ENCODE measurements around the gene CDC20B. TPM values are rescaled to one million over a fixed set of nuclear protein-coding genes. Genes with fewer than 3 reads are reported as not detected.

Gene CDC20B
- total RNA-seq, 1 experiment from 2014 or later, result 0.26 TPM

DNA sequence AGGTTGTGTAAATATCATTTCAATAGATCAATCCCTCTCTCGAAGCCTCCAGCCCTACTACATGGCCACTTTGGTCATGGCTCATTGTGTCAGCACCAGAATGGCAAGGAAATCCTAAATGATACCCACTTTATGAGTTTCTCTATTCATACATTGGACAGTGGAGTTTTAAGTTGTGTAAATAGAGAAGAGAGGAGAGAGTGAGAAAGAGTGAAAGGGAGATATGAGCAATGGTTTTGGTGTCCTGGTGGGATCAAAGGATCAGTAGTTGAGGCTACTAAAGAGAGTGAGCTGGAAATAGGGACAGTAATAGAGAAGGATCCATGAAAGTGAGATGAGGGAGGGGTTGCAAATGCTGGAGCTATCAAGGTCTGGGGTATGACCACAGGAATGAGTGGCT lies 102.0 kb downstream of the CDC20B start:
- Histone ChIP-seq H3T11ph (ENCODE audit: low read length) (no peak overlapping the region), H3K56ac (ENCODE audit: insufficient read length, low read depth, low read length) (no peak overlapping the region), H3K4ac (ENCODE audit: low read depth, low read length) (no peak overlapping the region), H3K27me3 (ENCODE audit: insufficient read depth, low read length) (no peaks in the 10 kb centered on the region), H3K4me2 (ENCODE audit: insufficient read depth, insufficient read length, low read length) (no peak overlapping the region), H2BK5ac (ENCODE audit: insufficient read length, low read length) (no peak overlapping the region), H4K8ac (replicated peaks; ENCODE audit: insufficient read length, low read depth, low read length) (no peak overlapping the region), H3K23me2 (ENCODE audit: insufficient read length, low read depth, low read length, poor library complexity, severe bottlenecking) (no peaks in the 10 kb centered on the region), H3K79me1 (ENCODE audit: insufficient read depth, low read depth, low read length, poor library complexity, severe bottlenecking) (no peaks in the 10 kb centered on the region), H3K4me1 (ENCODE audit: insufficient read depth, low read length) (no peaks in the 10 kb centered on the region), H2AFZ (ENCODE audit: low read length) (no peak overlapping the region), H3K18ac (ENCODE audit: insufficient read length, low read depth, low read length) (no peak overlapping the region), H4K5ac (ENCODE audit: insufficient read length, low read depth, low read length) (no peak overlapping the region), H3K9me3 (ENCODE audit: control insufficient read depth, low read depth, low read length) (no peaks in the 10 kb centered on the region), H3K14ac (ENCODE audit: insufficient read depth, low read length) (no peak overlapping the region), H2BK20ac (ENCODE audit: low read depth, low read length, poor library complexity, severe bottlenecking) (no peak overlapping the region), H2BK12ac (ENCODE audit: insufficient read length, low read depth, low read length) (no peak overlapping the region), H2BK120ac (ENCODE audit: low read depth, low read length, poor library complexity, severe bottlenecking) (no peak overlapping the region), H2BK15ac (ENCODE audit: low read depth, low read length) (no peak overlapping the region), H3K79me2 (ENCODE audit: insufficient read depth, low read length) (no peaks in the 10 kb centered on the region), H3K23ac (ENCODE audit: insufficient read length, low read depth, low read length) (no peak overlapping the region), H4K20me1 (ENCODE audit: control insufficient read depth, insufficient read depth, insufficient read length) (no peaks in the 10 kb centered on the region), H2AK5ac (ENCODE audit: insufficient read length, low read length) (no peak overlapping the region), H4K91ac (ENCODE audit: insufficient read length, low read depth, low read length) (no peak overlapping the region), H3K9ac (ENCODE audit: extremely low read depth, insufficient read length, low read length) (no peak overlapping the region), H3K27ac (ENCODE audit: insufficient read length, low read depth, low read length) (no peak overlapping the region)
- TF ChIP-seq, protein P1, sequence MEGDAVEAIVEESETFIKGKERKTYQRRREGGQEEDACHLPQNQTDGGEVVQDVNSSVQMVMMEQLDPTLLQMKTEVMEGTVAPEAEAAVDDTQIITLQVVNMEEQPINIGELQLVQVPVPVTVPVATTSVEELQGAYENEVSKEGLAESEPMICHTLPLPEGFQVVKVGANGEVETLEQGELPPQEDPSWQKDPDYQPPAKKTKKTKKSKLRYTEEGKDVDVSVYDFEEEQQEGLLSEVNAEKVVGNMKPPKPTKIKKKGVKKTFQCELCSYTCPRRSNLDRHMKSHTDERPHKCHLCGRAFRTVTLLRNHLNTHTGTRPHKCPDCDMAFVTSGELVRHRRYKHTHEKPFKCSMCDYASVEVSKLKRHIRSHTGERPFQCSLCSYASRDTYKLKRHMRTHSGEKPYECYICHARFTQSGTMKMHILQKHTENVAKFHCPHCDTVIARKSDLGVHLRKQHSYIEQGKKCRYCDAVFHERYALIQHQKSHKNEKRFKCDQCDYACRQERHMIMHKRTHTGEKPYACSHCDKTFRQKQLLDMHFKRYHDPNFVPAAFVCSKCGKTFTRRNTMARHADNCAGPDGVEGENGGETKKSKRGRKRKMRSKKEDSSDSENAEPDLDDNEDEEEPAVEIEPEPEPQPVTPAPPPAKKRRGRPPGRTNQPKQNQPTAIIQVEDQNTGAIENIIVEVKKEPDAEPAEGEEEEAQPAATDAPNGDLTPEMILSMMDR (conservative IDR thresholded peaks at IDR 0.05), result no peak
- Mint-ChIP-seq H3K36me3 (ENCODE audit: insufficient read depth in 1 of 3, low read depth in 3 of 3) (no peaks in the 10 kb centered on the region), H3K27me3 (ENCODE audit: low read depth) (no peaks in the 10 kb centered on the region; the same call in none of the 2 replicates), H3K4me1 (peaks cover 0 to 6% of the 10 kb centered on the region in 2 experiments; a peak in 3 of 4 replicates), H3K9me3 (no peaks in the 10 kb centered on the region), H3K27ac (no peak overlapping the region), H3K4me3 (no peak overlapping the region)
- no peak for DNase-seq
- no CpG with 5 or more reads among the region's 1 CpG for WGBS (ENCODE audit: extremely low coverage, insufficient read length, low lambda C conversion rate)
